WTC11 (cell line): Measurements from ENCODE around the gene GPR156. TPM values are rescaled to one million over a fixed set of nuclear protein-coding genes. Genes with fewer than 3 reads are reported as not detected.

Experiments used
- ATAC-seq: fragments of 200-7000 bp; cut with Tn5 transposase; 2 replicates; pipeline ENCODE4 v1.10.0; 2021; ENCODE audit warnings: mild to moderate bottlenecking, moderate library complexity
- CTCF ChIA-PET: fragments of 300-600 bp; sonication (Branson Sonifier 250); formaldehyde crosslinking; loops from one replicate; lab custom pipeline; 2021; ENCODE audit warnings: antibody characterized with exemption; lab: Charles Lee
- POLR2A ChIA-PET: fragments of 350-600 bp; sonication (Branson Sonifier 250); formaldehyde crosslinking; loops from one replicate; lab custom pipeline; 2021; ENCODE audit warnings: antibody characterized with exemption; lab: Charles Lee
- DNase-seq: peaks from one replicate; pipeline ENCODE4 v3.0.0; 2021; ENCODE audit warnings: low spot score
- H3K27ac Mint-ChIP-seq: 2 replicates; pipeline ENCODE4 v1.8.0; 2021; ENCODE audit warnings: mixed read lengths
- H3K27me3 Mint-ChIP-seq: 2 replicates; pipeline ENCODE4 v1.8.0; 2021; ENCODE audit warnings: low read depth, mild to moderate bottlenecking, moderate library complexity, mixed read lengths
- H3K36me3 Mint-ChIP-seq: 2 replicates; pipeline ENCODE4 v1.8.0; 2021; ENCODE audit warnings: mixed read lengths
- H3K4me1 Mint-ChIP-seq: 2 replicates; pipeline ENCODE4 v1.8.0; 2022; ENCODE audit warnings: mixed read lengths
- H3K4me3 Mint-ChIP-seq: 2 replicates; pipeline ENCODE4 v1.8.0; 2021; ENCODE audit warnings: mild to moderate bottlenecking, moderate library complexity, mixed read lengths
- H3K9me3 Mint-ChIP-seq: 2 replicates; pipeline ENCODE4 v1.8.0; 2021; ENCODE audit warnings: mixed read lengths
- CBFB ChIP-seq: sonication (generic); formaldehyde crosslinking; IDR thresholded peaks from 2 replicates; pipeline ENCODE4 v1.8.1; 2022; ENCODE audit warnings: mild to moderate bottlenecking, low read depth, missing genetic modification reagents
- HMGXB4 ChIP-seq: sonication (generic); formaldehyde crosslinking; IDR thresholded peaks from 2 replicates; pipeline ENCODE4 v1.8.1; 2023; ENCODE audit warnings: mild to moderate bottlenecking, moderate library complexity, missing genetic modification reagents
- NR1H2 ChIP-seq: sonication (generic); formaldehyde crosslinking; IDR thresholded peaks from 2 replicates; pipeline ENCODE4 v1.9.0; 2021; ENCODE audit warnings: mild to moderate bottlenecking, moderate library complexity, missing genetic modification reagents
- NR2C2 ChIP-seq: sonication (generic); formaldehyde crosslinking; IDR thresholded peaks from 2 replicates; pipeline ENCODE4 v1.8.0; 2022; ENCODE audit warnings: mild to moderate bottlenecking, missing genetic modification reagents
- PRDM15 ChIP-seq: sonication (generic); formaldehyde crosslinking; IDR thresholded peaks from 2 replicates; pipeline ENCODE4 v1.8.0; 2022; ENCODE audit warnings: missing genetic modification reagents
- PREB ChIP-seq: sonication (generic); formaldehyde crosslinking; IDR thresholded peaks from 2 replicates; pipeline ENCODE4 v1.8.1; 2022; ENCODE audit warnings: mild to moderate bottlenecking, missing genetic modification reagents, moderate library complexity, borderline replicate concordance
- USF1 ChIP-seq: sonication (generic); formaldehyde crosslinking; IDR thresholded peaks from 2 replicates; pipeline ENCODE4 v1.8.0; 2022; ENCODE audit warnings: mild to moderate bottlenecking, missing genetic modification reagents
- ZNF232 ChIP-seq: sonication (generic); formaldehyde crosslinking; IDR thresholded peaks from 2 replicates; pipeline ENCODE4 v1.8.0; 2022; ENCODE audit warnings: mild to moderate bottlenecking, missing genetic modification reagents
- ZNF425 ChIP-seq: fragments of 250-450 bp; sonication (Bioruptor Pico); conservative IDR thresholded peaks from 2 replicates; pipeline ENCODE4 v1.9.0; 2021; ENCODE audit warnings: mild to moderate bottlenecking
- ZNF532 ChIP-seq: fragments of 250-450 bp; sonication (Bioruptor Pico); IDR thresholded peaks from 2 replicates; pipeline ENCODE4 v1.9.0; 2021; ENCODE audit warnings: mild to moderate bottlenecking, borderline replicate concordance
- ZSCAN18 ChIP-seq: fragments of 250-450 bp; sonication (Bioruptor Pico); IDR thresholded peaks from 2 replicates; pipeline ENCODE4 v2.1.2; 2022; ENCODE audit warnings: mild to moderate bottlenecking, moderate library complexity
- total RNA-seq: library from RNA; stranded (reverse); gene quantifications from 3 replicates; pipeline ENCODE4 v1.2.3, GENCODE V29; 2021

Gene GPR156
- total RNA-seq, 1 experiment from 2014 or later = 0.72 TPM

GRCh38 chr3:120140098-120140742 is 144.8 kb downstream of the GPR156 start (continued):
- TF ChIP-seq PREB = no peak
- TF ChIP-seq CBFB (CRISPR knock-in tag) = no peak
- no peak for TF ChIP-seq NR2C2 (CRISPR knock-in tag)
- TF ChIP-seq HMGXB4 (CRISPR knock-in tag) = no peak
- no peak for TF ChIP-seq ZNF232 (CRISPR knock-in tag)
- TF ChIP-seq NR1H2 (CRISPR knock-in tag) = no peak
- no peak for TF ChIP-seq ZNF532
- TF ChIP-seq, all 79 proteins: peak for 0

- CTCF ChIA-PET = no interaction called here
- no peak overlapping the region for H3K4me3 Mint-ChIP-seq
Observed at GRCh38 chr3:120139140-120139539, 145.9 kb downstream of the GPR156 start.

More at GRCh38 chr3:120139140-120139539, 145.9 kb downstream of the GPR156 start:
- TF ChIP-seq PRDM15 (CRISPR knock-in tag) (no peak), ZSCAN18 (CRISPR knock-in tag) (no peak), ZNF425 (CRISPR knock-in tag) (no peak), PREB (no peak), USF1 (no peak)
- Mint-ChIP-seq H3K27ac (no peak overlapping the region), H3K4me1 (peaks cover 1% of the 10 kb centered on the region), H3K27me3 (no peaks in the 10 kb centered on the region), H3K36me3 (no peaks in the 10 kb centered on the region), H3K9me3 (peaks cover 14% of the 10 kb centered on the region)
- ATAC-seq = no peak
- no peak for DNase-seq
- POLR2A ChIA-PET = no interaction called here
